H1 (cell line): Measurements from ENCODE around the gene SH2D7. TPM values are rescaled to one million over a fixed set of nuclear protein-coding genes. Genes with fewer than 3 reads are reported as not detected.

Experiments used
- CTCF ChIA-PET: fragments of 300-600 bp; sonication (Branson Sonifier 250); formaldehyde crosslinking; loops from one replicate; lab custom pipeline; 2021; ENCODE audit not compliant: partially characterized antibody; lab: Charles Lee
- POLR2A ChIA-PET: fragments of 300-600 bp; sonication (Branson Sonifier 250); formaldehyde crosslinking; loops from one replicate; lab custom pipeline; 2021; ENCODE audit warnings: inconsistent platforms; ENCODE audit not compliant: partially characterized antibody; lab: Charles Lee
- DNase-seq, 2 experiments: peaks; one replicate each; pipeline versions ENCODE4 v3.0.0 to v3.0.0-alpha.2; 2010 to 2022; ENCODE audit warnings: low spot score in 2 of 2, low read depth in 1 of 2, mixed read lengths in 1 of 2
- FAIRE-seq: peaks from 2 replicates; lab custom pipeline; 2011; peaks lifted over from hg19 to GRCh38; lab: Jason Lieb, UNC
- H2AFZ ChIP-seq: 2 replicates; pipeline ENCODE4 v1.8.1; 2012; ENCODE audit warnings: low read length, inconsistent platforms
- H2AK5ac ChIP-seq: 2 replicates; pipeline ENCODE4 v1.6.1; 2013; ENCODE audit warnings: low read depth, low read length
- H2BK120ac ChIP-seq: replicated peaks from 2 replicates; pipeline ENCODE3; 2013; ENCODE audit warnings: low read depth, low read length, inconsistent platforms
- H2BK12ac ChIP-seq: 2 replicates; pipeline ENCODE4 v1.6.1; 2013; ENCODE audit warnings: low read depth, low read length
- H2BK15ac ChIP-seq: 2 replicates; pipeline ENCODE4 v1.6.1; 2013; ENCODE audit warnings: low read length
- H2BK20ac ChIP-seq: 2 replicates; pipeline ENCODE4 v1.6.1; 2013; ENCODE audit warnings: low read length
- H2BK5ac ChIP-seq: 2 replicates; pipeline ENCODE4 v1.6.1; 2013; ENCODE audit warnings: low read depth, low read length
- H3K14ac ChIP-seq: 2 replicates; pipeline ENCODE4 v1.6.1; 2013; ENCODE audit warnings: inconsistent platforms; ENCODE audit not compliant: insufficient read length
- H3K18ac ChIP-seq: 2 replicates; pipeline ENCODE4 v1.6.1; 2013; ENCODE audit warnings: low read length; ENCODE audit errors: extremely low read depth
- H3K23ac ChIP-seq: 2 replicates; pipeline ENCODE4 v1.6.1; 2013; ENCODE audit warnings: inconsistent platforms; ENCODE audit not compliant: insufficient read length
- H3K23me2 ChIP-seq: 2 replicates; pipeline ENCODE4 v1.6.1; 2013; ENCODE audit warnings: low read depth, low read length
- H3K27ac ChIP-seq: 2 replicates; pipeline ENCODE4 v1.6.1; 2011; ENCODE audit warnings: low read depth, low read length, inconsistent platforms
- H3K27me3 ChIP-seq, 4 experiments: replicated peaks in 1 of 4; 1 replicate in 1 of 4; 2 replicates in 3 of 4; pipeline versions ENCODE4 v1.6.1 to v1.8.1; 2011 to 2013; ENCODE audit warnings: low read length in 3 of 4, mild to moderate bottlenecking in 3 of 4, inconsistent platforms in 2 of 4, mixed read lengths in 2 of 4, moderate library complexity in 1 of 4; ENCODE audit not compliant: control insufficient read depth in 3 of 4, insufficient read depth in 3 of 4; ENCODE audit errors: extremely low read depth in 1 of 4
- H3K36me3 ChIP-seq, 4 experiments: 2 replicates each; pipeline versions ENCODE4 v1.6.1 to v1.8.1; 2011 to 2013; ENCODE audit warnings: mild to moderate bottlenecking in 4 of 4, low read length in 3 of 4, moderate library complexity in 2 of 4, control low read depth in 1 of 4, inconsistent platforms in 1 of 4; ENCODE audit not compliant: insufficient read depth in 4 of 4, control insufficient read depth in 2 of 4
- H3K4ac ChIP-seq: replicated peaks from 2 replicates; pipeline ENCODE3; 2013; ENCODE audit warnings: low read length, low read depth, mixed read lengths, inconsistent platforms; ENCODE audit not compliant: insufficient read length
- H3K4me1 ChIP-seq, 4 experiments: replicated peaks in 1 of 4; 1 replicate in 1 of 4; 2 replicates in 3 of 4; pipeline versions ENCODE4 v1.6.1 to v1.8.1; 2011 to 2013; ENCODE audit warnings: low read length in 3 of 4, inconsistent platforms in 2 of 4, mixed read lengths in 1 of 4; ENCODE audit not compliant: insufficient read depth in 4 of 4, control insufficient read depth in 3 of 4
- H3K4me2 ChIP-seq, 2 experiments: 2 replicates each; pipeline versions ENCODE4 v1.6.1 to v1.8.1; 2011 to 2013; ENCODE audit warnings: low read depth in 2 of 2, low read length in 2 of 2, control low read depth in 1 of 2, inconsistent platforms in 1 of 2, mild to moderate bottlenecking in 1 of 2; ENCODE audit not compliant: insufficient read depth in 1 of 2
- H3K4me3 ChIP-seq, 4 experiments: fragments of 200-600, 300-600 bp in 1 of 4; sonication (generic), shearing (Covaris generic), sonication (Bioruptor Twin) in 1 of 4; 2 replicates each; pipeline versions ENCODE4 v1.5.1 to v1.8.1; 2011 to 2016; ENCODE audit warnings: low read length in 4 of 4, low read depth in 3 of 4, control low read depth in 2 of 4, inconsistent platforms in 2 of 4, mild to moderate bottlenecking in 2 of 4, mixed read lengths in 1 of 4, moderate library complexity in 1 of 4; ENCODE audit not compliant: insufficient read depth in 2 of 4; ENCODE audit errors: extremely low read depth in 1 of 4
- H3K56ac ChIP-seq: replicated peaks from 2 replicates; pipeline ENCODE3; 2013; ENCODE audit warnings: low read depth, mild to moderate bottlenecking, mixed read lengths, low read length, inconsistent platforms; ENCODE audit not compliant: insufficient read length
- H3K79me1 ChIP-seq: 2 replicates; pipeline ENCODE4 v1.6.1; 2013; ENCODE audit warnings: low read depth, low read length, control low read depth
- H3K79me2 ChIP-seq, 2 experiments: 2 replicates each; pipeline versions ENCODE4 v1.6.1 to v1.8.1; 2012 to 2013; ENCODE audit warnings: low read length in 2 of 2, mild to moderate bottlenecking in 2 of 2, inconsistent platforms in 1 of 2; ENCODE audit not compliant: insufficient read depth in 2 of 2, control insufficient read depth in 1 of 2
- H3K9ac ChIP-seq, 4 experiments: replicated peaks in 1 of 4; 1 replicate in 1 of 4; 2 replicates in 3 of 4; pipeline versions ENCODE4 v1.6.1 to v1.8.1; 2011 to 2013; ENCODE audit warnings: low read depth in 3 of 4, low read length in 3 of 4, control low read depth in 2 of 4, mild to moderate bottlenecking in 2 of 4, moderate library complexity in 2 of 4, inconsistent platforms in 1 of 4; ENCODE audit errors: extremely low read depth in 1 of 4
- H3K9me3 ChIP-seq, 2 experiments: 2 replicates each; pipeline versions ENCODE4 v1.6.1 to v1.8.1; 2012 to 2013; ENCODE audit warnings: mild to moderate bottlenecking in 2 of 2, moderate library complexity in 2 of 2, control low read depth in 1 of 2, inconsistent platforms in 1 of 2, low read depth in 1 of 2, low read length in 1 of 2, mixed read lengths in 1 of 2; ENCODE audit not compliant: insufficient read depth in 2 of 2
- H4K20me1 ChIP-seq, 2 experiments: replicated peaks in 1 of 2; 2 replicates each; pipeline versions ENCODE3 to v1.8.1; 2011 to 2013; ENCODE audit warnings: inconsistent platforms in 2 of 2, low read length in 2 of 2, mild to moderate bottlenecking in 1 of 2; ENCODE audit not compliant: insufficient read depth in 2 of 2, control insufficient read depth in 1 of 2
- H4K5ac ChIP-seq: 2 replicates; pipeline ENCODE4 v1.6.1; 2013; ENCODE audit warnings: low read length, low read depth, mixed read lengths, inconsistent platforms; ENCODE audit not compliant: insufficient read length
- H4K8ac ChIP-seq: 2 replicates; pipeline ENCODE4 v1.8.0; 2013; ENCODE audit warnings: mild to moderate bottlenecking, moderate library complexity, low read length, inconsistent platforms; ENCODE audit not compliant: insufficient read depth; ENCODE audit errors: extremely low read depth
- H4K91ac ChIP-seq: replicated peaks from 2 replicates; pipeline ENCODE3; 2013; ENCODE audit warnings: low read length, mixed read lengths, inconsistent platforms; ENCODE audit not compliant: insufficient read length
- CEBPB ChIP-seq: IDR thresholded peaks from 2 replicates; pipeline ENCODE4 v1.6.1; 2012; ENCODE audit warnings: low read depth, low read length
- PHF8 ChIP-seq: fragments of 200-600 bp; sonication (generic); conservative IDR thresholded peaks from 2 replicates; pipeline ENCODE4 v1.7.1; 2012; ENCODE audit warnings: low read depth, mild to moderate bottlenecking, inconsistent platforms, low read length, moderate library complexity
- RFX5 ChIP-seq: IDR thresholded peaks from 2 replicates; pipeline ENCODE4 v1.6.1; 2011; ENCODE audit warnings: low read depth, low read length, improper control_type of control experiment, borderline replicate concordance
- WGBS, 2 experiments: shearing (Covaris generic) in 1 of 2; methylation state at CpG; one replicate each; pipeline versions ENCODE4 v1.1.6 to v1.1.7; 2013 to 2015; ENCODE audit warnings: low lambda C conversion rate in 2 of 2, mixed read lengths in 2 of 2, inconsistent platforms in 1 of 2, low coverage in 1 of 2, missing lambda C conversion rate in 1 of 2; ENCODE audit not compliant: insufficient replicate concordance in 2 of 2, insufficient coverage in 1 of 2, insufficient read length in 1 of 2; ENCODE audit errors: extremely low coverage in 1 of 2, missing lambda C conversion rate in 1 of 2; 5-methylcytosine and 5-hydroxymethylcytosine counted together
- polyA plus RNA-seq, 7 experiments: library from polyadenylated mRNA; depleted of rRNA in 3 of 7; stranded (reverse) in 5 of 7; unstranded in 2 of 7; fragments of >200 nt in 5 of 7; fragments of 200-250 nt in 2 of 7; gene quantifications; 1 replicate in 5 of 7; 2 replicates in 1 of 7; 4 replicates in 1 of 7; pipeline versions ENCODE4 v1.2.1 to v1.2.3, GENCODE V29; 2011 to 2013; ENCODE audit warnings: missing spikeins in 2 of 7, mixed read lengths in 2 of 7
- total RNA-seq: library from RNA; stranded (reverse); fragmentation: NEBNext Ultra II Directional; extraction: Animal tissue kit (Norgen Biotek cat#: 25700); gene quantifications from 2 replicates; pipeline ENCODE4 v1.2.1, GENCODE V29; 2021

Gene SH2D7
- total and polyA plus RNA-seq, 2 of the 8 experiments (the other 6 are each of a cell fraction or from before 2014, with no cell fraction given) = not detected

GRCh38 chr15:78065284-78065872 is 27.0 kb upstream of the SH2D7 start:
- ChIA-PET CTCF (interaction anchor here (1.0 to 1.7 kb wide), 3 partner anchors 30 to 88 kb away, joined by 3 to 4 read pairs (median 3); no protein-coding TSS in a partner anchor), POLR2A (interaction anchor here (1.0 kb wide), 1 partner anchor 9 kb away, joined by 3 read pairs; no protein-coding TSS in a partner anchor)
- Histone ChIP-seq H3K27ac (no peak overlapping the region), H3K4ac (no peak overlapping the region), H3K36me3 (no peaks in the 10 kb centered on the region), H3K4me3 (no peak overlapping the region), H3K9ac (no peak overlapping the region), H3K23ac (no peak overlapping the region), H2BK15ac (0 out of 2 replicates have a peak overlapping the region, but pooled peaks have one; percentile 31), H3K18ac (0 out of 2 replicates have a peak overlapping the region, but pooled peaks have one; percentile 16), H2AFZ (no peak overlapping the region), H2BK5ac (no peak overlapping the region), H3K14ac (no peak overlapping the region), H3K23me2 (no peaks in the 10 kb centered on the region; the same call in 1 of the 2 replicates), H3K79me2 (peaks cover 3 to 56% of the 10 kb centered on the region in 2 experiments; a peak in 3 of 4 replicates), H3K79me1 (peaks cover 5% of the 10 kb centered on the region), H3K4me1 (peaks cover 11 to 32% (median 24%) of the 10 kb centered on the region in 4 experiments), H3K4me2 (no peak overlapping the region), H3K27me3 (no peaks in the 10 kb centered on the region; a peak in 1 of 7 replicates), H4K20me1 (peaks cover 0 to 11% of the 10 kb centered on the region in 2 experiments), H4K8ac (no peak overlapping the region), H4K5ac (no peak overlapping the region), H4K91ac (no peak overlapping the region), H3K56ac (no peak overlapping the region), H2BK20ac (0 out of 2 replicates have a peak overlapping the region, but pooled peaks have one; percentile 76), H3K9me3 (no peaks in the 10 kb centered on the region), H2BK120ac (no peak overlapping the region), H2BK12ac (no peak overlapping the region), H2AK5ac (0 out of 2 replicates have a peak overlapping the region, but pooled peaks have one; percentile 44)
- DNase-seq (no peak), FAIRE-seq (no peak)
- 83% methylated on average over 5 of the region's 5 CpGs; no CpG with 5 or more reads in 1 of the 2 experiments for WGBS, 2 experiments
- TF ChIP-seq PHF8 (no peak), RFX5 (no peak), CEBPB (peak; percentile 67; the same call in 1 of the 2 replicates)
